IMR-90 (cell line): ENCODE data around the gene TULP4. TPM values are rescaled to one million over a fixed set of nuclear protein-coding genes. Genes with fewer than 3 reads are reported as not detected.

Experiments used
- ATAC-seq: fragments of 200-7000 bp; cut with Tn5 transposase; 2 replicates; pipeline ENCODE4 v1.9.1; 2020; ENCODE audit warnings: low read depth, mild to moderate bottlenecking, moderate library complexity
- BruUV-seq: library from RNA; stranded (reverse); fragments of 400-500 nt; replicated peaks from 2 replicates; lab custom pipeline; 2021; lab: Mats Ljungman, UMichigan
- CTCF ChIA-PET: fragments of 300-600 bp; formaldehyde crosslinking; extraction: SDS; loops from one replicate; lab custom pipeline; 2021; ENCODE audit warnings: antibody characterized with exemption; lab: Yijun Ruan, JAX
- POLR2A ChIA-PET: fragments of 300-600 bp; sonication (Branson Sonifier 250); formaldehyde crosslinking; loops from one replicate; lab custom pipeline; 2022; ENCODE audit warnings: antibody characterized with exemption; ENCODE audit not compliant: unreplicated experiment; lab: Charles Lee
- DNase-seq: peaks from one replicate; pipeline ENCODE4 v3.0.0; 2013
- H2AFZ ChIP-seq: replicated peaks from 2 replicates; pipeline ENCODE3; 2013; ENCODE audit warnings: low read length, mild to moderate bottlenecking; ENCODE audit not compliant: poor library complexity
- H2AK5ac ChIP-seq: 2 replicates; pipeline ENCODE4 v1.6.1; 2013; ENCODE audit warnings: low read depth, low read length, inconsistent platforms
- H2AK9ac ChIP-seq: replicated peaks from 2 replicates; pipeline ENCODE3; 2013; ENCODE audit warnings: mild to moderate bottlenecking, low read depth, low read length, moderate library complexity; ENCODE audit not compliant: poor library complexity
- H2BK120ac ChIP-seq: 2 replicates; pipeline ENCODE4 v1.6.1; 2013; ENCODE audit warnings: low read depth, low read length, inconsistent platforms
- H2BK15ac ChIP-seq: 3 replicates; pipeline ENCODE4 v1.6.1; 2013; ENCODE audit warnings: low read depth, low read length, inconsistent platforms
- H2BK20ac ChIP-seq: 2 replicates; pipeline ENCODE4 v1.6.1; 2013; ENCODE audit warnings: low read depth, mild to moderate bottlenecking, inconsistent platforms, low read length, moderate library complexity
- H2BK5ac ChIP-seq: 2 replicates; pipeline ENCODE4 v1.6.1; 2013; ENCODE audit warnings: mild to moderate bottlenecking, low read depth, low read length, inconsistent platforms; ENCODE audit not compliant: poor library complexity, severe bottlenecking
- H3K14ac ChIP-seq: replicated peaks from 2 replicates; pipeline ENCODE4 v1.6.1; 2013; ENCODE audit warnings: low read depth, low read length, inconsistent platforms
- H3K18ac ChIP-seq: 2 replicates; pipeline ENCODE4 v1.6.1; 2013; ENCODE audit warnings: low read depth, low read length, control low read depth
- H3K23ac ChIP-seq: 2 replicates; pipeline ENCODE4 v1.6.1; 2013; ENCODE audit warnings: low read depth, low read length, inconsistent platforms
- H3K27ac ChIP-seq: 2 replicates; pipeline ENCODE4 v1.5.1; 2013; ENCODE audit warnings: mild to moderate bottlenecking, control low read depth, low read length; ENCODE audit not compliant: insufficient read depth
- H3K27me3 ChIP-seq: 2 replicates; pipeline ENCODE4 v1.6.1; 2013; ENCODE audit warnings: low read length; ENCODE audit not compliant: control insufficient read depth, insufficient read depth
- H3K36me3 ChIP-seq: 2 replicates; pipeline ENCODE4 v1.6.1; 2013; ENCODE audit warnings: low read length, mixed read lengths; ENCODE audit not compliant: control insufficient read depth, insufficient read depth
- H3K4ac ChIP-seq: 2 replicates; pipeline ENCODE4 v1.6.1; 2013; ENCODE audit warnings: low read depth, low read length, inconsistent platforms
- H3K4me1 ChIP-seq: 2 replicates; pipeline ENCODE4 v1.6.1; 2013; ENCODE audit warnings: low read length, mixed read lengths; ENCODE audit not compliant: control insufficient read depth, insufficient read depth
- H3K4me2 ChIP-seq: 2 replicates; pipeline ENCODE4 v1.6.1; 2013; ENCODE audit warnings: low read depth, mild to moderate bottlenecking, control low read depth, low read length, moderate library complexity
- H3K4me3 ChIP-seq: 2 replicates; pipeline ENCODE4 v1.5.1; 2013; ENCODE audit warnings: low read depth, mild to moderate bottlenecking, control low read depth, low read length, moderate library complexity; ENCODE audit not compliant: insufficient read depth
- H3K56ac ChIP-seq: 2 replicates; pipeline ENCODE4 v1.6.1; 2013; ENCODE audit warnings: low read length, inconsistent platforms; ENCODE audit not compliant: insufficient read depth; ENCODE audit errors: extremely low read depth
- H3K79me1 ChIP-seq, 2 experiments: 2 replicates each; pipeline ENCODE4 v1.6.1; 2013; ENCODE audit warnings: low read length in 2 of 2, inconsistent platforms in 1 of 2, low read depth in 1 of 2
- H3K9ac ChIP-seq: 2 replicates; pipeline ENCODE4 v1.6.1; 2013; ENCODE audit warnings: low read depth, low read length, control low read depth
- H3K9me1 ChIP-seq: 2 replicates; pipeline ENCODE4 v1.6.1; 2013; ENCODE audit warnings: low read length, inconsistent platforms; ENCODE audit not compliant: insufficient read depth
- H3K9me3 ChIP-seq: 2 replicates; pipeline ENCODE4 v1.6.1; 2013; ENCODE audit warnings: low read length; ENCODE audit not compliant: control insufficient read depth, insufficient read depth
- H4K20me1 ChIP-seq: 2 replicates; pipeline ENCODE4 v1.6.1; 2013; ENCODE audit warnings: low read length, inconsistent platforms; ENCODE audit not compliant: insufficient read depth
- H4K5ac ChIP-seq: 2 replicates; pipeline ENCODE4 v1.6.1; 2013; ENCODE audit warnings: mild to moderate bottlenecking, low read depth, low read length, control low read depth
- H4K8ac ChIP-seq, 2 experiments: 2 replicates each; pipeline ENCODE4 v1.6.1; 2013; ENCODE audit warnings: low read depth in 2 of 2, low read length in 2 of 2, control low read depth in 1 of 2, inconsistent platforms in 1 of 2
- H4K91ac ChIP-seq: 2 replicates; pipeline ENCODE4 v1.6.1; 2013; ENCODE audit warnings: low read depth, low read length, inconsistent platforms; ENCODE audit not compliant: insufficient read depth
- CEBPB ChIP-seq: IDR thresholded peaks from 2 replicates; pipeline ENCODE4 v1.6.1; 2012; ENCODE audit warnings: low read depth, low read length, improper control_type of control experiment
- FOS ChIP-seq: fragments of 150-350 bp; IDR thresholded peaks from 2 replicates; pipeline ENCODE4 v1.6.1; 2016; ENCODE audit warnings: low read depth, low read length
- MAZ ChIP-seq: IDR thresholded peaks from 2 replicates; pipeline ENCODE4 v1.6.1; 2012; ENCODE audit warnings: low read depth, mild to moderate bottlenecking, low read length, improper control_type of control experiment, moderate library complexity, borderline replicate concordance
- MXI1 ChIP-seq: IDR thresholded peaks from 2 replicates; pipeline ENCODE4 v1.6.1; 2012; ENCODE audit warnings: low read depth, mild to moderate bottlenecking, low read length, moderate library complexity, borderline replicate concordance
- POLR2A ChIP-seq: IDR thresholded peaks from 2 replicates; pipeline ENCODE4 v1.6.1; 2012; ENCODE audit warnings: mild to moderate bottlenecking, low read depth, low read length
- RCOR1 ChIP-seq: IDR thresholded peaks from 2 replicates; pipeline ENCODE4 v1.6.1; 2012; ENCODE audit warnings: mild to moderate bottlenecking, low read length, improper control_type of control experiment; ENCODE audit not compliant: insufficient replicate concordance
- RFX5 ChIP-seq: IDR thresholded peaks from 2 replicates; pipeline ENCODE4 v1.8.0; 2012; ENCODE audit warnings: low read depth, mild to moderate bottlenecking, low read length, moderate library complexity
- SMC3 ChIP-seq: fragments of 150-350 bp; IDR thresholded peaks from 2 replicates; pipeline ENCODE4 v1.6.1; 2016; ENCODE audit warnings: low read depth, mild to moderate bottlenecking, antibody characterized with exemption, low read length, moderate library complexity
- WGBS, 2 experiments: methylation state at CpG; one replicate each; pipeline versions ENCODE4 v1.1.5 to v1.1.7; 2013; ENCODE audit warnings: missing lambda C conversion rate in 2 of 2; ENCODE audit not compliant: insufficient read length in 1 of 2; ENCODE audit errors: extremely low coverage in 2 of 2; 5-methylcytosine and 5-hydroxymethylcytosine counted together
- dilution Hi-C: fragments of 300-500 bp; cut with HindIII; formaldehyde crosslinking; loops from one replicate; pipeline ENCODE4 v1.14.3; 2018; ENCODE audit warnings: low sequenced_read_pairs; ENCODE audit not compliant: unreplicated experiment
- in situ Hi-C: fragments of 300-500 bp; cut with MboI; formaldehyde crosslinking; loops from 3 replicates; pipeline ENCODE4 v1.14.3; 2019; ENCODE audit warnings: low sequenced_read_pairs, inconsistent platforms, mixed read lengths
- intact Hi-C: fragments of 100-400 bp; cut with micrococcal nuclease; formaldehyde crosslinking; loops from 2 replicates; pipeline ENCODE4 v1.10.0; 2022
- polyA plus RNA-seq, 3 experiments: library from polyadenylated mRNA; depleted of rRNA; stranded (reverse); fragments of >200 nt; gene quantifications; 2 replicates each; pipeline ENCODE4 v1.2.3, GENCODE V29; 2012; ENCODE audit warnings: low replicate concordance in 1 of 3
- total RNA-seq: library from RNA; depleted of rRNA; stranded (reverse); fragments of >200 nt; gene quantifications from 2 replicates; pipeline ENCODE4 v1.2.3, GENCODE V29; 2012

TULP4 gene
- total and polyA plus RNA-seq, 2 of the 4 experiments (the other 2 are of a cell fraction): 8.1 to 30.6 TPM

GRCh38 chr6:158398252-158399024, 86.2 kb downstream of the TULP4 start:
- no peaks in the 10 kb centered on the region for H3K27me3 ChIP-seq
- H2BK20ac ChIP-seq: no peak overlapping the region
- in situ Hi-C loops (no loop called here), dilution Hi-C loops (no loop called here), intact Hi-C loops (no loop called here)
- ATAC-seq (no peak; the same call in 1 of the 2 replicates), DNase-seq (no peak)
- H3K23ac ChIP-seq: no peak overlapping the region
- ChIA-PET POLR2A (no interaction called here), CTCF (no interaction called here)
- H3K9me1 ChIP-seq: peaks cover 7% of the 10 kb centered on the region
- H3K79me1 ChIP-seq: peaks cover 14 to 18% of the 10 kb centered on the region in 2 experiments; a peak in 2 of 4 replicates
- no peaks in the 10 kb centered on the region for H3K9me3 ChIP-seq
- no peak overlapping the region for H4K5ac ChIP-seq
- no peak overlapping the region for H3K4me2 ChIP-seq
- no peaks in the 10 kb centered on the region; the same call in 1 of the 2 replicates for H3K36me3 ChIP-seq
- H3K4me1 ChIP-seq: peaks cover 2% of the 10 kb centered on the region; the same call in 1 of the 2 replicates
- H3K14ac ChIP-seq: no peak overlapping the region
- H3K9ac ChIP-seq: no peak overlapping the region
- H2AK9ac ChIP-seq: no peak overlapping the region
- peaks cover 13% of the 10 kb centered on the region; the same call in 1 of the 2 replicates for H4K20me1 ChIP-seq
- H2BK5ac ChIP-seq: no peak overlapping the region
- BruUV-seq: no TSS peak
- 80% methylated on average over 1 of the region's 3 CpGs; no CpG with 5 or more reads in 1 of the 2 experiments for WGBS, 2 experiments
- TF ChIP-seq RCOR1 (no peak), CEBPB (no peak), SMC3 (no peak), FOS (no peak), RFX5 (no peak), MAZ (no peak), MXI1 (no peak), POLR2A (no peak)
- no peak overlapping the region for H3K4me3 ChIP-seq
- H4K8ac ChIP-seq: no peak overlapping the region
- H3K56ac ChIP-seq: no peak overlapping the region
- no peak overlapping the region for H3K18ac ChIP-seq
- no peak overlapping the region for H2AFZ ChIP-seq
- no peak overlapping the region for H2BK120ac ChIP-seq
- H3K4ac ChIP-seq: no peak overlapping the region
- H4K91ac ChIP-seq: no peak overlapping the region
- no peak overlapping the region for H2BK15ac ChIP-seq
- H3K27ac ChIP-seq: no peak overlapping the region
- no peak overlapping the region for H2AK5ac ChIP-seq
